Measurements from ENCODE around the gene GPR39. TPM values are rescaled to one million over a fixed set of nuclear protein-coding genes. Genes with fewer than 3 reads are reported as not detected.
"Not testable (repeated sequence)": the region's sequence is repeated elsewhere in the genome, so short reads cannot be mapped to it uniquely, and the experiment has no call there.

GPR39 gene
- total RNA-seq, 1 experiment from 2014 or later, result 20.9 TPM

GRCh38 chr2:132391378-132391777, 25.2 kb upstream of the GPR39 start:
- intact Hi-C loops (cut with micrococcal nuclease; ENCODE audit: unreplicated experiment), result no loop called here
- Histone ChIP-seq H3K4me1 (replicated peaks; ENCODE audit: insufficient read depth) (no peaks in the 10 kb centered on the region), H3K4me3 (no peak overlapping the region), H3K36me3 (ENCODE audit: low read depth) (no peaks in the 10 kb centered on the region), H3K27ac (no peak overlapping the region), H2AFZ (no peak overlapping the region), H3F3A (ENCODE audit: insufficient read depth, low read depth) (no peaks in the 10 kb centered on the region), H3K27me3 (ENCODE audit: insufficient read depth, low read depth) (no peaks in the 10 kb centered on the region), H3K9me3 (ENCODE audit: insufficient read depth, low read depth) (no peaks in the 10 kb centered on the region), H3K4me2 (no peak overlapping the region), H4K20me1 (ENCODE audit: insufficient read depth) (no peaks in the 10 kb centered on the region), H3K9me2 (ENCODE audit: insufficient read depth) (peaks cover 4% of the 10 kb centered on the region; the same call in 1 of the 2 replicates), H3K79me2 (ENCODE audit: low read depth) (no peaks in the 10 kb centered on the region)
- DNase-seq, result no peak
- TF ChIP-seq CTCF (conservative IDR thresholded peaks at IDR 0.05) (no peak), EZH2 (IDR thresholded peaks at IDR 0.05; ENCODE audit: low read depth) (no peak)
- ChIA-PET CTCF (no interaction called here), POLR2A (ENCODE audit: unreplicated experiment) (no interaction called here)
- BruUV-seq (replicated peaks), result no TSS peak

- no peak overlapping the region for H2AFZ ChIP-seq
- H3K79me2 ChIP-seq (ENCODE audit: low read depth), result no peaks in the 10 kb centered on the region
- no peaks in the 10 kb centered on the region for H3K4me1 ChIP-seq (replicated peaks; ENCODE audit: insufficient read depth)
- DNase-seq, result no peak
- CTCF ChIA-PET, result no interaction called here
- no peaks in the 10 kb centered on the region for H3K36me3 ChIP-seq (ENCODE audit: low read depth)
- no peaks in the 10 kb centered on the region for H4K20me1 ChIP-seq (ENCODE audit: insufficient read depth)
- POLR2A ChIA-PET (ENCODE audit: unreplicated experiment), result no interaction called here
- H3K9me2 ChIP-seq (ENCODE audit: insufficient read depth), result peaks cover 4% of the 10 kb centered on the region; the same call in 1 of the 2 replicates
- H3K9me3 ChIP-seq (ENCODE audit: insufficient read depth, low read depth), result no peaks in the 10 kb centered on the region
- TF ChIP-seq CTCF (conservative IDR thresholded peaks at IDR 0.05), result no peak
- no peak for TF ChIP-seq EZH2 (IDR thresholded peaks at IDR 0.05; ENCODE audit: low read depth)
- intact Hi-C loops (cut with micrococcal nuclease; ENCODE audit: unreplicated experiment), result no loop called here
- H3F3A ChIP-seq (ENCODE audit: insufficient read depth, low read depth), result no peaks in the 10 kb centered on the region
- H3K4me2 ChIP-seq, result no peak overlapping the region
- no peaks in the 10 kb centered on the region for H3K27me3 ChIP-seq (ENCODE audit: insufficient read depth, low read depth)
- no peak overlapping the region for H3K27ac ChIP-seq
- H3K4me3 ChIP-seq, result no peak overlapping the region
- no TSS peak for BruUV-seq (replicated peaks)
These were observed 24.4 kb upstream of the GPR39 start for GRCh38 chr2:132392221-132392620.

- TF ChIP-seq CTCF (conservative IDR thresholded peaks at IDR 0.05), result no peak
- TF ChIP-seq EZH2 (IDR thresholded peaks at IDR 0.05; ENCODE audit: low read depth), result no peak
- H3K4me2 ChIP-seq, result no peak overlapping the region
- CTCF ChIA-PET, result no interaction called here
- H3K4me1 ChIP-seq (replicated peaks; ENCODE audit: insufficient read depth), result no peaks in the 10 kb centered on the region
- H3K27ac ChIP-seq, result no peak overlapping the region
- peaks cover 4% of the 10 kb centered on the region; the same call in 1 of the 2 replicates for H3K9me2 ChIP-seq (ENCODE audit: insufficient read depth)
- H4K20me1 ChIP-seq (ENCODE audit: insufficient read depth), result no peaks in the 10 kb centered on the region
- no peaks in the 10 kb centered on the region for H3K9me3 ChIP-seq (ENCODE audit: insufficient read depth, low read depth)
- H2AFZ ChIP-seq, result no peak overlapping the region
- H3K4me3 ChIP-seq, result no peak overlapping the region
- H3K27me3 ChIP-seq (ENCODE audit: insufficient read depth, low read depth), result no peaks in the 10 kb centered on the region
- no TSS peak for BruUV-seq (replicated peaks)
- intact Hi-C loops (cut with micrococcal nuclease; ENCODE audit: unreplicated experiment), result no loop called here
- POLR2A ChIA-PET (ENCODE audit: unreplicated experiment), result no interaction called here
- no peak for DNase-seq
- no peaks in the 10 kb centered on the region for H3K36me3 ChIP-seq (ENCODE audit: low read depth)
- no peaks in the 10 kb centered on the region for H3F3A ChIP-seq (ENCODE audit: insufficient read depth, low read depth)
- H3K79me2 ChIP-seq (ENCODE audit: low read depth), result no peaks in the 10 kb centered on the region
These were observed 23.7 kb upstream of the GPR39 start for GRCh38 chr2:132392879-132393278.

- H3K27ac ChIP-seq; H3K9me3 ChIP-seq (ENCODE audit: insufficient read depth, low read depth); H3K4me3 ChIP-seq; H2AFZ ChIP-seq; H3K9me2 ChIP-seq (ENCODE audit: insufficient read depth); H3K79me2 ChIP-seq (ENCODE audit: low read depth); H4K20me1 ChIP-seq (ENCODE audit: insufficient read depth); DNase-seq; H3K36me3 ChIP-seq (ENCODE audit: low read depth); H3K27me3 ChIP-seq (ENCODE audit: insufficient read depth, low read depth); H3K4me2 ChIP-seq; intact Hi-C loops (cut with micrococcal nuclease; ENCODE audit: unreplicated experiment); POLR2A ChIA-PET (ENCODE audit: unreplicated experiment); CTCF ChIA-PET; BruUV-seq (replicated peaks): not testable (repeated sequence)
- peaks cover 17% of the 10 kb centered on the region; the same call in 1 of the 2 replicates for H3K4me1 ChIP-seq (replicated peaks; ENCODE audit: insufficient read depth)
- H3F3A ChIP-seq (ENCODE audit: insufficient read depth, low read depth), result peaks cover 12% of the 10 kb centered on the region
These were observed 19.6 kb upstream of the GPR39 start for GRCh38 chr2:132397042-132397441.
